Activated CD4-positive, alpha-beta T cell treated with anti-CD3 and anti-CD28 coated beads, Interleukin-2, amount 50 U/mL, for 1 hour (primary cell): ENCODE measurements around the gene ZNF764.
"Not testable (repeated sequence)": the region's sequence is repeated elsewhere in the genome, so short reads cannot be mapped to it uniquely, and the experiment has no call there.

Experiments
- DNase-seq: peaks from one replicate; pipeline ENCODE4 v3.0.0-alpha.2; 2020

Gene ZNF764

GRCh38 chr16:30543067-30543466, 15.1 kb downstream of the ZNF764 start:
- DNase-seq, result no peak

- no peak for DNase-seq
Measured at GRCh38 chr16:30541502-30542329, 16.5 kb downstream of the ZNF764 start.

- DNase-seq, result not testable (repeated sequence)
Measured at GRCh38 chr16:30540916-30541464, 17.2 kb downstream of the ZNF764 start.

- not testable (repeated sequence) for DNase-seq
Measured at GRCh38 chr16:30539986-30540526, 18.1 kb downstream of the ZNF764 start.

- DNase-seq, result no peak
Measured at GRCh38 chr16:30539000-30539964, 18.9 kb downstream of the ZNF764 start.

GRCh38 chr16:30536391-30537024, 21.7 kb downstream of the ZNF764 start:
- DNase-seq, result not testable (repeated sequence)

GRCh38 chr16:30535777-30536190, 22.4 kb downstream of the ZNF764 start:
- peak; percentile 56 for DNase-seq

- DNase-seq, result no peak
Measured at GRCh38 chr16:30535106-30535776, 22.9 kb downstream of the ZNF764 start.

- DNase-seq, result peak; percentile 91
Measured at GRCh38 chr16:30534368-30535105, 23.6 kb downstream of the ZNF764 start, which contains the start of gene ZNF747. Gene ZNF747 (minus strand): TSS chr16:30534858. CDS start chr16:30534679, 179 bp downstream.

- DNase-seq, result no peak
Measured at GRCh38 chr16:30533748-30534367, 24.3 kb downstream of the ZNF764 start.

GRCh38 chr16:30533146-30533522, 25.0 kb downstream of the ZNF764 start:
- DNase-seq, result no peak

- DNase-seq, result no peak
Measured at GRCh38 chr16:30532285-30533145, 25.7 kb downstream of the ZNF764 start.

- no peak for DNase-seq
Measured at GRCh38 chr16:30530163-30531037, 27.8 kb downstream of the ZNF764 start.

GRCh38 chr16:30528799-30529457, 29.2 kb downstream of the ZNF764 start:
- no peak for DNase-seq

- no peak for DNase-seq
Measured at GRCh38 chr16:30527635-30528178, 30.5 kb downstream of the ZNF764 start.

GRCh38 chr16:30526823-30527634, 31.1 kb downstream of the ZNF764 start:
- peak; percentile 77 for DNase-seq
